GM23338 (cell line): ENCODE data around the gene PROS1. TPM values are rescaled to one million over a fixed set of nuclear protein-coding genes. Genes with fewer than 3 reads are reported as not detected.

ENCODE experiments used
- ATAC-seq: fragments of 200-7000 bp; cut with Tn5 transposase; 3 replicates; pipeline ENCODE4 v1.9.1; 2020
- DNase-seq: peaks from one replicate; pipeline ENCODE4 v3.0.0-alpha.2; 2015; ENCODE audit warnings: low spot score
- H2AFZ ChIP-seq: fragments of 200-600 bp; sonication (generic); 2 replicates; pipeline ENCODE4 v1.8.0; 2016; ENCODE audit warnings: antibody characterized with exemption, mild to moderate bottlenecking, moderate library complexity
- H3F3A ChIP-seq: fragments of 200-600 bp; sonication (generic); replicated peaks from 2 replicates; pipeline ENCODE4 v1.8.0; 2017; ENCODE audit warnings: antibody characterized with exemption, mixed run types, low read depth
- H3K27ac ChIP-seq: fragments of 200-600 bp; sonication (generic); 2 replicates; pipeline ENCODE4 v1.6.1; 2016; ENCODE audit warnings: low read depth
- H3K27me3 ChIP-seq: fragments of 200-600 bp; sonication (generic); 2 replicates; pipeline ENCODE4 v1.8.0; 2016; ENCODE audit warnings: mild to moderate bottlenecking, mixed run types, moderate library complexity; ENCODE audit not compliant: insufficient read depth
- H3K36me3 ChIP-seq: fragments of 200-600 bp; sonication (generic); 2 replicates; pipeline ENCODE4 v1.8.0; 2016; ENCODE audit warnings: mild to moderate bottlenecking; ENCODE audit not compliant: insufficient read depth
- H3K4me1 ChIP-seq: fragments of 200-600 bp; sonication (generic); 2 replicates; pipeline ENCODE4 v1.8.0; 2016; ENCODE audit warnings: mild to moderate bottlenecking, moderate library complexity; ENCODE audit not compliant: insufficient read depth
- H3K4me2 ChIP-seq: fragments of 200-600 bp; sonication (generic); 2 replicates; pipeline ENCODE4 v1.7.1; 2017; ENCODE audit warnings: mixed run types
- H3K4me3 ChIP-seq: fragments of 200-600 bp; sonication (generic); 2 replicates; pipeline ENCODE4 v1.6.1; 2016; ENCODE audit warnings: mixed run types
- H3K79me2 ChIP-seq: fragments of 200-600 bp; sonication (generic); replicated peaks from 2 replicates; pipeline ENCODE4 v1.8.0; 2017; ENCODE audit warnings: mild to moderate bottlenecking; ENCODE audit not compliant: insufficient read depth
- H3K9me2 ChIP-seq: fragments of 200-600 bp; sonication (generic); 2 replicates; pipeline ENCODE4 v1.8.0; 2017; ENCODE audit not compliant: insufficient read depth
- H4K20me1 ChIP-seq: fragments of 200-600 bp; sonication (generic); replicated peaks from 2 replicates; pipeline ENCODE4 v1.8.0; 2017; ENCODE audit warnings: mild to moderate bottlenecking; ENCODE audit not compliant: insufficient read depth
- H3K27ac Mint-ChIP-seq: 2 replicates; pipeline ENCODE4 v1.8.0; 2020; ENCODE audit warnings: inconsistent platforms, mild to moderate bottlenecking, moderate library complexity, mixed read lengths
- H3K27me3 Mint-ChIP-seq: 3 replicates; pipeline ENCODE4 v1.8.0; 2022; ENCODE audit warnings: low read depth, mild to moderate bottlenecking, moderate library complexity, mixed read lengths, inconsistent platforms; ENCODE audit not compliant: insufficient read depth, poor library complexity
- H3K36me3 Mint-ChIP-seq: 3 replicates; pipeline ENCODE4 v1.8.0; 2021; ENCODE audit warnings: low read depth, mild to moderate bottlenecking, inconsistent platforms, moderate library complexity, mixed read lengths
- H3K4me1 Mint-ChIP-seq: 3 replicates; pipeline ENCODE4 v1.8.0; 2020; ENCODE audit warnings: mild to moderate bottlenecking, inconsistent platforms, mixed read lengths
- H3K4me3 Mint-ChIP-seq: 3 replicates; pipeline ENCODE4 v1.8.0; 2021; ENCODE audit warnings: moderate library complexity, mild to moderate bottlenecking, inconsistent platforms, mixed read lengths
- H3K9me3 Mint-ChIP-seq: 3 replicates; pipeline ENCODE4 v1.8.0; 2020; ENCODE audit warnings: moderate library complexity, mild to moderate bottlenecking, inconsistent platforms, mixed read lengths
- EZH2 ChIP-seq: fragments of 200-600 bp; sonication (generic); IDR thresholded peaks from one replicate; pipeline ENCODE4 v1.8.0; 2017; ENCODE audit warnings: antibody characterized with exemption, mild to moderate bottlenecking, low read depth; ENCODE audit not compliant: unreplicated experiment
- JUNB ChIP-seq: IDR thresholded peaks from one replicate; pipeline ENCODE4 v1.6.1; 2016; ENCODE audit warnings: antibody characterized with exemption; ENCODE audit not compliant: unreplicated experiment
- NANOG ChIP-seq: IDR thresholded peaks from 2 replicates; pipeline ENCODE4 v1.6.1; 2016; ENCODE audit warnings: antibody characterized with exemption, borderline replicate concordance
- REST ChIP-seq: IDR thresholded peaks from one replicate; pipeline ENCODE4 v1.6.1; 2018; ENCODE audit warnings: antibody characterized with exemption; ENCODE audit not compliant: unreplicated experiment
- ZNF114 ChIP-seq: fragments of 250-450 bp; sonication (Bioruptor Pico); IDR thresholded peaks from 2 replicates; pipeline ENCODE4 v1.5.0; 2020; ENCODE audit warnings: mild to moderate bottlenecking, moderate library complexity
- ZNF462 ChIP-seq: fragments of 250-450 bp; sonication (Bioruptor Pico); IDR thresholded peaks from 2 replicates; pipeline ENCODE4 v1.5.0; 2020; ENCODE audit warnings: mild to moderate bottlenecking, moderate library complexity
- polyA plus RNA-seq: library from polyadenylated mRNA; unstranded; fragments of >200 nt; fragmentation: Nextera tagmentation; extraction: Ambion mirVana; gene quantifications from 2 replicates; pipeline ENCODE4 v1.2.1, GENCODE V29; 2016
- total RNA-seq: library from RNA; depleted of rRNA; stranded (reverse); fragments of >200 nt; shearing (Covaris generic); gene quantifications from 2 replicates; pipeline ENCODE4 v1.2.3, GENCODE V29; 2014

The PROS1 gene
- total and polyA plus RNA-seq, 2 experiments from 2014 or later, result 1.8 to 4.1 TPM

DNA sequence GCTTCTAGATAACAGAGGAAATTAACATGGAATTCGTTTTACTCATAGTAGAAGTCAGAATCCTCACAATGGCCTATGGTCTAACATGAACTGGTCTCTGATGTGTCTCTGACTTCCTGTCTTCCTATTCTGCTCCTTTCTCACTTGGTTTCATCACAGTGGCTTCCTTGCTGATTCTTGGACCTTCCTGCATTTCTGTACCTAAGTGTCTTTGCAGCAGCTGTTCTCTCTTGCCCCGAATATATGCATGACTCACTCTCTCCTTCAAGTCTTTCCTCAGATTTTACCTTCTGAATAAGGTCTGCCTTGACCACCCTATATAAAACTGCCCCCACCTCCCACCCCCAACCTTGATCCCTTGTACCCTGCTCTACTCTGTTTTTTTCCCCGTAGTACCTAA, 20.4 kb upstream of the PROS1 start (continued):
- TF ChIP-seq ZNF462 (CRISPR knock-in tag) (no peak), ZNF114 (CRISPR knock-in tag) (no peak), JUNB (no peak)

DNA sequence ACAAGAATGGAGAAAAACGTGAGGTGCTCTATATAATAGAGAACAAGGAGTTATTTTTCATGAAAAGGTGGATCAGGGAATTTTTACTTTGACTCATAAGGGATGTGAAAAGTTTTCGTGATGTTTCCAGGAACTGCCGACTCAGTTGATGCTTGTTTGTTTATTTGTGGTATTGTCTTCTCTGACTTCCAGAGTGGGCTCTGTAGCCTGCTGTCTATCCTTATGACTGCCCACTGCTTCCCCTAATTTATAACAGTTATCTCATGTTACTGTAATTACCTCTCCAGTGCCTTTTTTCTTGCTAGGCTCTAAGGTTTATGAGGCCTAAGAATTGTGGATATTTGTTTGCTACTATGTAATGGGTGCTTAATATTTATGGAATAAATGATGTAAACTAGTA, 18.5 kb upstream of the PROS1 start:
- H3K27me3 Mint-ChIP-seq, result no peaks in the 10 kb centered on the region
- Histone ChIP-seq H3K4me1 (peaks cover 6% of the 10 kb centered on the region), H3F3A (no peaks in the 10 kb centered on the region), H3K4me2 (no peak overlapping the region), H3K27ac (no peak overlapping the region), H3K79me2 (peaks cover 46% of the 10 kb centered on the region), H3K4me3 (no peak overlapping the region), H3K27me3 (no peaks in the 10 kb centered on the region), H4K20me1 (0 out of 2 replicates have a peak, but pooled peaks cover 3% of the 10 kb centered on the region), H3K36me3 (no peaks in the 10 kb centered on the region), H3K9me2 (no peaks in the 10 kb centered on the region), H2AFZ (no peak overlapping the region)
- no peak overlapping the region for H3K4me3 Mint-ChIP-seq
- ATAC-seq (no peak), DNase-seq (no peak)
- no peaks in the 10 kb centered on the region for H3K9me3 Mint-ChIP-seq
- peaks cover 5% of the 10 kb centered on the region; the same call in 2 of the 3 replicates for H3K4me1 Mint-ChIP-seq
- peaks cover 4% of the 10 kb centered on the region; the same call in 1 of the 3 replicates for H3K36me3 Mint-ChIP-seq
- H3K27ac Mint-ChIP-seq, result no peak overlapping the region
- TF ChIP-seq ZNF462 (CRISPR knock-in tag) (no peak), EZH2 (no peak), NANOG (no peak), REST (no peak)
